Measurements from ENCODE around the gene SLC6A6.

SLC6A6 gene

GRCh38 chr3:14372587-14372986 is 29.8 kb upstream of the SLC6A6 start:
- no peak for DNase-seq

- no peak for DNase-seq
Observed at GRCh38 chr3:14373753-14374376, 28.5 kb upstream of the SLC6A6 start.

GRCh38 chr3:14374444-14374883 is 27.9 kb upstream of the SLC6A6 start:
- no peak for DNase-seq

- no peak for DNase-seq
Observed at GRCh38 chr3:14375192-14375591, 27.2 kb upstream of the SLC6A6 start.

GRCh38 chr3:14376348-14377043 is 25.9 kb upstream of the SLC6A6 start:
- no peak for DNase-seq

GRCh38 chr3:14377044-14377837 is 25.2 kb upstream of the SLC6A6 start:
- no peak for DNase-seq

GRCh38 chr3:14377838-14378169 is 24.6 kb upstream of the SLC6A6 start:
- DNase-seq = peak; percentile 59

GRCh38 chr3:14378415-14378814 is 24.0 kb upstream of the SLC6A6 start:
- DNase-seq = no peak

GRCh38 chr3:14379843-14380242 is 22.6 kb upstream of the SLC6A6 start:
- no peak for DNase-seq

- DNase-seq = no peak
Observed at GRCh38 chr3:14386254-14386653, 16.2 kb upstream of the SLC6A6 start.

GRCh38 chr3:14388201-14388600 is 14.2 kb upstream of the SLC6A6 start:
- DNase-seq = no peak

- DNase-seq = no peak
Observed at GRCh38 chr3:14389166-14389606, 13.2 kb upstream of the SLC6A6 start.

GRCh38 chr3:14389716-14390115 is 12.7 kb upstream of the SLC6A6 start:
- DNase-seq = no peak

- DNase-seq = no peak
Observed at GRCh38 chr3:14391033-14391432, 11.4 kb upstream of the SLC6A6 start.

GRCh38 chr3:14392231-14392630 is 10.2 kb upstream of the SLC6A6 start:
- DNase-seq = no peak

GRCh38 chr3:14392803-14393319 is 9.5 kb upstream of the SLC6A6 start:
- DNase-seq = no peak

- no peak for DNase-seq
Observed at GRCh38 chr3:14393440-14394106, 8.8 kb upstream of the SLC6A6 start.

- DNase-seq = no peak
Observed at GRCh38 chr3:14396031-14396692, 6.2 kb upstream of the SLC6A6 start.

- DNase-seq = no peak
Observed at GRCh38 chr3:14397046-14397445, 5.4 kb upstream of the SLC6A6 start.

- no peak for DNase-seq
Observed at GRCh38 chr3:14397531-14397930, 4.9 kb upstream of the SLC6A6 start.

GRCh38 chr3:14397940-14398796 is 4.2 kb upstream of the SLC6A6 start:
- no peak for DNase-seq

GRCh38 chr3:14398797-14399106 is 3.7 kb upstream of the SLC6A6 start:
- DNase-seq = no peak
